Measurements from ENCODE around the gene PRELP. TPM values are rescaled to one million over a fixed set of nuclear protein-coding genes. Genes with fewer than 3 reads are reported as not detected.

The PRELP gene
- total and polyA plus RNA-seq, 10 of the 15 experiments (the other 5 are each of a cell fraction or from before 2014, with no cell fraction given) = 0.03 to 0.05 TPM; not detected in 8

DNA sequence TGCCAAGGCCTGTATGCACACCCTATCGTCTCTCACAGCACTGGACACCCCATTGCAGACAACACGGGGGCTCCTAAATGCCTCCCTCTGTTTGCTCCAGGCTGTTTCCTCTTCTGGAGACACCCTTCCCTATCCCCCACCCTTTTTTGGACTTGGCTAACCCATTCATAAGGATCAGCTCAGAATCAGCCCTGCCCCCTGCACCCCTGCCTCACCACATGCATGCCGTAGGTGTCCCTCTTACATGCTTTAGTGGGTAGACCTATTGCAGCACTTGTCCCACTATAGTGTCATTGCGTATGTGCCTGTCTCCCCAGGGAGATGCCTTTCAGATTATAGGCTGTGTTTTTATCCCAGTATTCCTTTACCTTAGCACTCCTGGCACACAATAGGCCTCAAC lies 49.2 kb downstream of the PRELP start:
- CTCF ChIA-PET = interaction anchor here (0.9 kb wide), 1 partner anchor 21 kb away, joined by 3 read pairs; no protein-coding TSS in a partner anchor
- WGBS (ENCODE audit: insufficient coverage, insufficient replicate concordance, low lambda C conversion rate, missing lambda C conversion rate) = 30% methylated on average over 4 of the region's 4 CpGs
- TF ChIP-seq FOXK2 (IDR thresholded peaks at IDR 0.05) (no peak), ESRRA (IDR thresholded peaks at IDR 0.05; ENCODE audit: low read length) (no peak), RB1 (IDR thresholded peaks at IDR 0.05; ENCODE audit: borderline replicate concordance) (no peak), NR2C2 (IDR thresholded peaks at IDR 0.05; ENCODE audit: borderline replicate concordance, control insufficient read depth, insufficient read length, low read depth) (no peak), RFX5 (IDR thresholded peaks at IDR 0.05; ENCODE audit: low read depth, low read length) (no peak), DPF2 (IDR thresholded peaks at IDR 0.05) (no peak), CEBPB (IDR thresholded peaks at IDR 0.05; ENCODE audit: borderline replicate concordance in 1 of 2, low read depth in 2 of 2, low read length in 2 of 2) (no peak), CHD2 (IDR thresholded peaks at IDR 0.05; ENCODE audit: borderline replicate concordance, low read depth, low read length) (no peak), CREM (IDR thresholded peaks at IDR 0.05; ENCODE audit: low read depth) (no peak), RUNX3 (IDR thresholded peaks at IDR 0.05; ENCODE audit: low read length) (no peak), JUND (IDR thresholded peaks at IDR 0.05; ENCODE audit: low read depth, low read length) (no peak), POLR2AphosphoS2 (IDR thresholded peaks at IDR 0.05; ENCODE audit: low read depth, low read length) (no peak), IKZF2 (IDR thresholded peaks at IDR 0.05) (no peak), MXI1 (IDR thresholded peaks at IDR 0.05; ENCODE audit: low read depth, low read length) (no peak), SREBF2 (IDR thresholded peaks at IDR 0.05; ENCODE audit: low read length) (no peak), TARDBP (IDR thresholded peaks at IDR 0.05; ENCODE audit: borderline replicate concordance) (no peak), BHLHE40 (IDR thresholded peaks at IDR 0.05; ENCODE audit: borderline replicate concordance in 1 of 2, low read depth in 2 of 2, low read length in 1 of 2) (no peak), SP1 (IDR thresholded peaks at IDR 0.05; ENCODE audit: low read depth, low read length) (no peak)
- TF ChIP-seq, protein P1, sequence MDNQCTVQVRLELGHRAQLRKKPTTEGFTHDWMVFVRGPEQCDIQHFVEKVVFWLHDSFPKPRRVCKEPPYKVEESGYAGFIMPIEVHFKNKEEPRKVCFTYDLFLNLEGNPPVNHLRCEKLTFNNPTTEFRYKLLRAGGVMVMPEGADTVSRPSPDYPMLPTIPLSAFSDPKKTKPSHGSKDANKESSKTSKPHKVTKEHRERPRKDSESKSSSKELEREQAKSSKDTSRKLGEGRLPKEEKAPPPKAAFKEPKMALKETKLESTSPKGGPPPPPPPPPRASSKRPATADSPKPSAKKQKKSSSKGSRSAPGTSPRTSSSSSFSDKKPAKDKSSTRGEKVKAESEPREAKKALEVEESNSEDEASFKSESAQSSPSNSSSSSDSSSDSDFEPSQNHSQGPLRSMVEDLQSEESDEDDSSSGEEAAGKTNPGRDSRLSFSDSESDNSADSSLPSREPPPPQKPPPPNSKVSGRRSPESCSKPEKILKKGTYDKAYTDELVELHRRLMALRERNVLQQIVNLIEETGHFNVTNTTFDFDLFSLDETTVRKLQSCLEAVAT (IDR thresholded peaks at IDR 0.05) = no peak
- TF ChIP-seq, protein P2, sequence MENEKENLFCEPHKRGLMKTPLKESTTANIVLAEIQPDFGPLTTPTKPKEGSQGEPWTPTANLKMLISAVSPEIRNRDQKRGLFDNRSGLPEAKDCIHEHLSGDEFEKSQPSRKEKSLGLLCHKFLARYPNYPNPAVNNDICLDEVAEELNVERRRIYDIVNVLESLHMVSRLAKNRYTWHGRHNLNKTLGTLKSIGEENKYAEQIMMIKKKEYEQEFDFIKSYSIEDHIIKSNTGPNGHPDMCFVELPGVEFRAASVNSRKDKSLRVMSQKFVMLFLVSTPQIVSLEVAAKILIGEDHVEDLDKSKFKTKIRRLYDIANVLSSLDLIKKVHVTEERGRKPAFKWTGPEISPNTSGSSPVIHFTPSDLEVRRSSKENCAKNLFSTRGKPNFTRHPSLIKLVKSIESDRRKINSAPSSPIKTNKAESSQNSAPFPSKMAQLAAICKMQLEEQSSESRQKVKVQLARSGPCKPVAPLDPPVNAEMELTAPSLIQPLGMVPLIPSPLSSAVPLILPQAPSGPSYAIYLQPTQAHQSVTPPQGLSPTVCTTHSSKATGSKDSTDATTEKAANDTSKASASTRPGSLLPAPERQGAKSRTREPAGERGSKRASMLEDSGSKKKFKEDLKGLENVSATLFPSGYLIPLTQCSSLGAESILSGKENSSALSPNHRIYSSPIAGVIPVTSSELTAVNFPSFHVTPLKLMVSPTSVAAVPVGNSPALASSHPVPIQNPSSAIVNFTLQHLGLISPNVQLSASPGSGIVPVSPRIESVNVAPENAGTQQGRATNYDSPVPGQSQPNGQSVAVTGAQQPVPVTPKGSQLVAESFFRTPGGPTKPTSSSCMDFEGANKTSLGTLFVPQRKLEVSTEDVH (IDR thresholded peaks at IDR 0.05; ENCODE audit: low read depth, partially characterized antibody) = no peak
- H2AFZ ChIP-seq (ENCODE audit: control insufficient read depth, low read depth, low read length) = no peak overlapping the region
- BruUV-seq (replicated peaks) = no TSS peak
- H3K36me3 ChIP-seq (ENCODE audit: control insufficient read depth in 2 of 2, insufficient read depth in 2 of 2, low read length in 1 of 2) = no peaks in the 10 kb centered on the region
- no peaks in the 10 kb centered on the region for H3K79me2 ChIP-seq (ENCODE audit: control insufficient read depth, insufficient read depth, low read length)
- no peaks in the 10 kb centered on the region for H3K9me3 ChIP-seq (replicated peaks; ENCODE audit: control insufficient read depth, insufficient read depth, low read length)
- intact Hi-C loops (cut with micrococcal nuclease; ENCODE audit: unreplicated experiment) = no loop called here
- FAIRE-seq = no peak
- H3K27ac ChIP-seq (ENCODE audit: control insufficient read depth, insufficient read depth) = no peak overlapping the region
- SMC1A ChIA-PET (ENCODE audit: uncharacterized antibody, unreplicated experiment) = no interaction called here
- in situ Hi-C loops (cut with MboI) = no loop called here
- no peak overlapping the region for H3K4me2 ChIP-seq (ENCODE audit: control insufficient read depth, insufficient read depth)
- H3K4me3 ChIP-seq = no peak overlapping the region
- H3K9ac ChIP-seq (ENCODE audit: control insufficient read depth, insufficient read depth, low read length) = no peak overlapping the region
- no peak for ATAC-seq
- DNase-seq (ENCODE audit: low read depth, low spot score) = no peak
- RAD21 ChIA-PET (ENCODE audit: unreplicated experiment) = no interaction called here
- no peaks in the 10 kb centered on the region for H4K20me1 ChIP-seq (ENCODE audit: control insufficient read depth, insufficient read depth)
- no peaks in the 10 kb centered on the region; a peak in 2 of 4 replicates for H3K27me3 ChIP-seq (replicated peaks in 1 of 2; ENCODE audit: control insufficient read depth in 2 of 2, insufficient read depth in 2 of 2, low read length in 1 of 2)
- POLR2A ChIA-PET = no interaction called here
- no peaks in the 10 kb centered on the region for H3K4me1 ChIP-seq (ENCODE audit: control insufficient read depth, insufficient read depth, low read length)

Measured in GM12878 (cell line).